GM19240 (cell line): Measurements from ENCODE around the gene ARHGEF4.
"Not testable (repeated sequence)": the region's sequence is repeated elsewhere in the genome, so short reads cannot be mapped to it uniquely, and the experiment has no call there.

Experiments used
- DNase-seq: peaks from one replicate; pipeline ENCODE4 v3.0.0; 2011; ENCODE audit warnings: low spot score; ENCODE audit not compliant: insufficient read length

ARHGEF4 gene

GRCh38 chr2:130966149-130966774 is 129.5 kb downstream of the ARHGEF4 start:
- no peak for DNase-seq

DNA sequence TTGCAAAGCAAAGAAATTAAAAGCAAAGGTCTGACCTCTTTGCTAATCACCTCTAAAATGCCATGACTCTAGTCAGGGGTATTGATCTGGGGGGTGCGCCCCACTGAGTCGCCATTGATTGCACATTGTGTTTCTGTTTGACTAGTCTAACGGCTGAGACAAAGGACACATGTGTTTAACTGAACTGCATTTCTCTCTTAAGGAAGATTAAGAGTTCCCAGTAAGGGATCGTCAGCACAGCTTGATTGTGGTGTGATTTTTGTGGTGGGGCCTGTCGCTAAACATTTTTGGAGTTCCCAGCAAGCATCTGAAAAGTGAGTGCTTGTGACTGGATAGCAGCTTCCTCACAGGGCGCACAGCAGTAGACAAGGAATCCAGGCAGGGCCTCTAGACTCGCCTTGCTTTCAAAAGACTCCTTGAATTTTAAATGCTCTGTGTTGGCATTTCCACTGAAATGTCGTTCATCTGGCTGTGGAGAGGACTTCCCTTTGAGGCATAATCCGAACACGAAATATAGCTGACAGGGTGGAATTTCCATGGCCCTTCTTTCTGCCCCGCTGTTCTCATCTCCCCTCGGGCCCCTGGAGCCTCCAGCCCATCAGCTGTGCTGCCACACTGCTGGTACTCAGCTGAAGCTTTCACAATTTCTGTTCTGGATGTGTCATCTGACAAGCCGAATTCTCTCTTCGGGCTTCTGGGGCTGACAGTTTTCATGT is 130.2 kb downstream of the ARHGEF4 start:
- no peak for DNase-seq

DNA sequence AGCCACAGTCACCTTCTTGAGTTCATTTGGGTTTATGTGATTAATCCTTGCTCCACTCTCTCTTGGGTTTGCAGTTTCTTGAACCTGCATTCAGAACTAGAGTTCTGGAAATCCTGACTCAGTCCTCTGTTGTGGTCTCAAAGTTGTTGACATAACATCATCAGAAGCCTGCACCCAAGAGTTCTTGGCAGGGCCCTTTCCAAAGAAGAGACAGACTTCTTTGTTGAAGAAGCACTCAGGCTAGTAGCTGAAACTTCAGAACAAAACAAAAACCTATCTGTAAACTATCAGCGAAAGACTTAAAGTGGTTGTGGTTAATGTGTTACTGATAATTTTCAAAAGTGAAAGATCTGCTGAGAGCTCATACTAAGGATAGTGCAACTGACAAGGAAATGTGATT is 135.7 kb downstream of the ARHGEF4 start:
- no peak for DNase-seq

- DNase-seq: no peak
These were observed 139.0 kb downstream of the ARHGEF4 start for GRCh38 chr2:130975729-130976128.

DNA sequence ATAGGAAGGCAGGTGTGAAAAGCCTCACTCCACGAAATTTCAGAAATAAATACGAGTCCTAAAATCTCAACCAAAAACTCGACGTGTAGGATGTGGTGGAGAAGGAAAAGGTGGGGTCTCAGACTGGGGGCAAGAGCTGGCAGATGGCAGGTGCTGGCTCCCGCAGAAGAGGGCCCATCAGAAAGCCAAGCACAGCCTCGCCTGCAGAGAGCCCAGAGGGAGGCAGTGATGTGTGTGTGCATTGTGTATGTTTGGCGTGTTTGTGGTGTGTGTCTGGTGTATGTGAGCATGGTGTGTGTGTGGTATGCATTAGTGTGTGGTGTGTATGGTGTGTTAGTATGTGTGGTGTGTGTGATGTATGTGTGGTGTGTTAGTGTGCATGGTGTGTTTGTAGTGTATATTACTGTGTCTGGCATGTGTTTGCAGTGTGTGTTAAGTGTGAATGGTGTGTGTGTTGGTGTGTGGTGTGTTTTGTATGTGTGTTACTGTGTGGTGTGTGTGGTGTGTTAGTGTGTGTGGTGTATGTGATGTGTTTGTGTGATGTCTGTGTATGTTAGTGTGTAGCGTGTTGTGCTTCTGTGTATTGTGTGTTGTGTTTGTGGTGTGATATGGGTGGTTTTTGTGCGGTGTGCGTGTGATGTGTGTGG is 140.0 kb downstream of the ARHGEF4 start:
- DNase-seq: no peak

DNA sequence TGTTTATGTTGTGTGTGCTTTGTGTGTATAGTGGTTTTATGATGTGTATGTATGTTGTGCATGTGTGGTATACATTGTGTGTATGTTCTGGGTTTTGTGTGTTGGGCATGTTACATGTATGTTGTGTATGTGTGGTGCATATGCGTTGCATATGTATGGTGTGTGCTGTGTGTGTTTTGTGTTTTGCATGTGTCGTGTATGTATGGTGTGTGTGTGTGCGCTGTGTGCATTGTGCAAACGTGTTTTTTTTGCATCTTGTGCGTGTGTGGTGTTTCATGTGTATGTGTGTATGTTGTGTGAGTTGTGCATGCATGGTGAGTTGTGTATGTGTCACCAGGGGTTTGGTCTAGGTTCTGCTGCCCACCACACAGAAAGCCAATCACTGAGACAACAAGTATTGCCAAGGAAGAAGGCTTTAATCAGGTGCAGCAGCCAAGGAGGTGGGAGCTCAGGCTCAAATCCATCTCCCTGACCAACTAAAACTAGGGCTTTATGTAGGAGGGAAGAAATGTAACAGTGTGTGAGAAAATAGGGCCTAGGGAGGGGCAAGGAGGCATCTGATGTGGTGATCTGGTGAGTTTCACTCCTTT is 140.8 kb downstream of the ARHGEF4 start:
- DNase-seq: no peak

DNA sequence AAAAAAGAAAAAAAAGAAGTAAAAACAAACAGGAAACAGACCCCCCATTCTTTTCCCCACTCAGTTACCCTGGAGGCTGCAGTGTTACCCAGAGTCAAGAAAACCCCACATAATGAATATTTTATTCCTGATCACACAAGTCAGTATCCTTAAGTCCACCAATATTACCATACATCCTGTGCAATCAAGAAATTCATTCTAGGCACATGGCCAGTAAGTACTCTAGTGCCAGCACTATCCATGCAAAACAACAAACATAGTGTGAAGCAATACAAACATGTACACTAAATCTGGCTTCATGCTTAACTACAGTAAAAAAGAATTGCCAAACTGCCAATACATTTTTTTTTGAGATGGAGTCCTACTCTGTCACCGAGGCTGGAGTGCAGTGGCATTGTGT is 145.0 kb downstream of the ARHGEF4 start:
- no peak for DNase-seq

- no peak for DNase-seq
These were observed 148.6 kb downstream of the ARHGEF4 start for GRCh38 chr2:130985206-130985780.

DNA sequence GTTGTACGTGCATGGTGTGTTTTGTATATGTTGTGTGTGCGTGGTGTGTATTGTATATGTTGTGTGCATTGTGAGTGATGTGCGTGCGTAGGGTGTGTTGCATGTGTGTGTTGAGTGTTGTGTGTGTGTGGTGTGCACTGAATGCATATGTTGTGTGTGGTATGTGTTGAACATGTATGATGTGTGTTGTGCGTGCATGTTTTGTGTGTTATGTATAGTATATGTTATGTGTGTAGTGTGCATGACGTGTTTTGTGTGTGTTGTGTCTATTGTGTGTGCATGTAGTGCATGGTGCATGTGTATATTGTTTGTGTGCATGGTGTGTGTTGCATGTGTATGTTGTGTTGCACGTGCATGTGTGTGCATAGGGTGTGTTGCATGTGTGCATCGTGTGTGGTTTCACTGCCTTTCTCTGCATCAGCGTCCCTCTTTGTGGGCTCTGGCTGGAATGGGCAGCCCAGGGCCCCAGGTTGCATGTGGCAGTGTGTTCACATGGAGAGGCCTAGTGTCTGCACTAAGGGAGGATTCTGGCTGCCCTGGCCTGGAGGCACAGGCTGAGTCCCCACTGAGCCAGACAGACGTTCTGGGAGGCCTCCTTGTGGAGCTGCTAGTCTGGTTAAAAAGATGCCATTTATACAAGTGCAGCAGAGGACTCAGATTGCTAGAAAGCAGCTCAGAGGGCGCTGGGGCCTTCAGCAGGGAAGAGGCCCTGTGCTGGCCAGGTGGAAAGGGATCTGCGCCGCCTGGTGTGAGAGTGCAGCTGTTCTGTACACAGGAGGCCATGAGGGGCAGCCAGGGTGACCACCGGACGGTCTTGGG is 149.3 kb downstream of the ARHGEF4 start:
- DNase-seq: no peak

DNA sequence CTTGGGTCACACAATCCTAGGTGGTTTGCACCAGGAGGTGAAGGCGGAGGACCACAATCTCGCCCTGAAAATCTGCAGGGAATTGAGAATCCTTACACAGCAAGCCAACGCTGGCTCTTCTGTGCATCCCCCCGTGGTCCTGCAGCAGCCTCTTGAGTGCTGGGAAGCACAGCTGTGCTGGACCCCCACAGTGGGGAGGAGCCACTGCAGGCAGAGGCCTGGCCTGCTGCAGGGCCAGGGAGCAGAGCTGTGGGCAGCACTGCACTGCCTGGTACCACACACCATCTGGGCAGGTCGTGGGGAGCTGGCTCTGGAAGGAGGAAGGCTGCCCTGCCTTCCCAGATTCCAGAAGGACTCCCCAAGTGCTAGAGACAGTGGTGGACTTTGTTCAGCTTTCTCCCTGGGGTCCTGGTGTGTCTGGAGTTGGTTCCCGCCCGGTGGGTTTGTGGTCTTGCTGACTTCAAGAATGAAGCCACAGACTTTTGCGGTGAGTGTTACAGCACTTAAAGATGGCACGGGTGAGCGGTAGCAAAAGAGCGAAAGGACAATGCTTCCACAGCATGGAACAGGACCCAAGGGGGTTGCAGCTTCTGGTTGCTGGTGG is 150.3 kb downstream of the ARHGEF4 start:
- no peak for DNase-seq

GRCh38 chr2:130987519-130988425 is 151.1 kb downstream of the ARHGEF4 start:
- DNase-seq: no peak

- not testable (repeated sequence) for DNase-seq
These were observed 154.7 kb downstream of the ARHGEF4 start for GRCh38 chr2:130991446-130991845.

DNA sequence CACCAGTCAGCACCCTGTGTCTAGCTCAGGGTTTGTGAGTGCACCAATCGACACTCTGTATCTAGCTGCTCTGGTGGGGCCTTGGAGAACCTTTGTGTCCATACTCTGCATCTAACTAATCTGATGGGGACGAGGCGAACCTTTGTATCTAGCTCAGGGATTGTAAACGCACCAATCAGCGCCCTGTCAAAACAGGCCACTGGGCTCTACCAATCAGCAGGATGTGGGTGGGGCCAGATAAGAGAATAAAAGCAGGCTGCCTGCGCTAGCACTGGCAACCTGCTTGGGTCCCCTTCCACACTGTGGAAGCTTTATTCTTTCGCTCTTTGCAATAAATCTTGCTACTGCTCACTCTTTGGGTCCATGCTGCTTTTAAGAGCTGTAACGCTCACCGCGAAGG is 155.3 kb downstream of the ARHGEF4 start:
- DNase-seq: not testable (repeated sequence)

DNA sequence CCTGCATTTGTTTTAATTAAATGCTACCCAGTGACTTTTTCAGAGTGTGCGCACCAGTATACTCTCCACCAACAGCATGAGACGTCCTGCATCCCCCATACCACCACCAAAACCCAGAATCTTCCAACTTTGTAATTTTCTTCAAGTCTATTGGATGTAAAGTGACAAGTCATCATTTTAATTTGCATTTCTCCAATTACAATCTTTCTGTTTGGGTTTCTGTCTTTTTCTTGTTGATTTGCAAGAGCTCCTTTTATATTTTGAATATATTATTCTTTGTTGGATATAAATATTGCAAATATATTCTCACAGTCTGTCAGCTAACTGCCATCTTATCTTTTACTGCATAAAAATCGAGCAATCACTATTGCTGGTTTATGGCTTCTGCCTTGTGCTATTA is 160.0 kb downstream of the ARHGEF4 start:
- no peak for DNase-seq

DNA sequence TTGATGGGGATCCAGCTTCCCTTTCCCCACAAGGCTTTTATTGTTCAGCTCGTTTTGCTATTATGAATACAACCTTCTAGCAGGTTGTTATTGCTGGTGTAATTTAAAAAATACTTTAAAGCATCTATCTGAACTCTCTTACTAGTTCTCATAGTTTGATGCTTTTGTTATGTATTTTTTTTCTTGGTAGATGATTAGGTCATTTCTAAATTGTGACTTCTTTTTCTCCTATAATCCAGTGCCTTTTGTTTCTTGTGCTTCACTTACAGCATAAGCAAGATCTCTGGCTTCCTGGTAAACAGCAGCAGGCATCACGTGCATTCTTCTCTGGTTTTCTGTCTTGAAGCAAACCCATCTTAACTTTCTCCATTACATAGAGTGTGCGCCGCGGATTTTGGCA is 160.5 kb downstream of the ARHGEF4 start:
- DNase-seq: no peak

DNA sequence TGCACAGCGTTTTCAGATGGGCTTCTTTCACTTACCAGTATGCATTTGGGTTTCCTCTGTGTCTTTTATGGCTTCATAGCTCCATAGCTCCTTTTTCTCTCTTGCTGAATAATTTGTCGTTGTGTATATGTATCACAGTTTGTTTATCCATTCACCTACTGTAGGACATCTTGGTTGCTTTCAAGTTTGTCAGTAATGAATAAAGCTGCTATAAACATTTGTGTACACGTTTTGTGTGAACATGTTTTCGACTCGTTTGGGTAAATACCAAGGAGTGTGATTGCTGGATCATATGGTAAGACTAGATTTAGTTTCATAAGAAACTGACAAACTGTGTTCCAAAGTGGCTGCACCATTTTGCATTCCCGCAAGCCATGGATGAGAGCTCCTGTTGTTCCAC is 161.8 kb downstream of the ARHGEF4 start:
- no peak for DNase-seq

- no peak for DNase-seq
These were observed 167.9 kb downstream of the ARHGEF4 start for GRCh38 chr2:131004446-131005209.

- DNase-seq: no peak
These were observed 168.7 kb downstream of the ARHGEF4 start for GRCh38 chr2:131005216-131005935.
